Activated naive CD4-positive, alpha-beta T cell treated with anti-CD3 and anti-CD28 coated beads, Interleukin-2, amount 50 U/mL, for 24 hours (primary cell): ENCODE results near the gene RHBDL3.

Experiments used
- H3K27ac Mint-ChIP-seq: one replicate; pipeline ENCODE4 v1.8.0; 2021; ENCODE audit warnings: mild to moderate bottlenecking, mixed read lengths
- H3K27me3 Mint-ChIP-seq: one replicate; pipeline ENCODE4 v1.8.0; 2021; ENCODE audit warnings: mixed read lengths
- H3K36me3 Mint-ChIP-seq: one replicate; pipeline ENCODE4 v1.8.0; 2021; ENCODE audit warnings: mixed read lengths
- H3K4me1 Mint-ChIP-seq: one replicate; pipeline ENCODE4 v1.8.0; 2021; ENCODE audit warnings: mixed read lengths
- H3K4me3 Mint-ChIP-seq: one replicate; pipeline ENCODE4 v1.8.0; 2021; ENCODE audit warnings: mild to moderate bottlenecking, mixed read lengths
- H3K9me3 Mint-ChIP-seq: one replicate; pipeline ENCODE4 v1.8.0; 2021; ENCODE audit warnings: mixed read lengths

Gene RHBDL3

GRCh38 chr17:32323046-32323445 is 57.4 kb downstream of the RHBDL3 start:
- Mint-ChIP-seq H3K27ac (no peak overlapping the region), H3K4me3 (no peak overlapping the region), H3K4me1 (peaks cover 13% of the 10 kb centered on the region), H3K9me3 (no peaks in the 10 kb centered on the region), H3K36me3 (no peaks in the 10 kb centered on the region), H3K27me3 (no peaks in the 10 kb centered on the region)

- Mint-ChIP-seq H3K9me3 (no peaks in the 10 kb centered on the region), H3K27me3 (no peaks in the 10 kb centered on the region), H3K4me1 (peaks cover 13% of the 10 kb centered on the region), H3K27ac (peak overlapping the region; percentile 10), H3K4me3 (peak overlapping the region; percentile 23), H3K36me3 (no peaks in the 10 kb centered on the region)
Observed at GRCh38 chr17:32323811-32324491, 58.3 kb downstream of the RHBDL3 start.

- no peak overlapping the region for H3K27ac Mint-ChIP-seq
- no peaks in the 10 kb centered on the region for H3K9me3 Mint-ChIP-seq
- no peaks in the 10 kb centered on the region for H3K36me3 Mint-ChIP-seq
- H3K4me1 Mint-ChIP-seq, result peaks cover 36% of the 10 kb centered on the region
- no peak overlapping the region for H3K4me3 Mint-ChIP-seq
- no peaks in the 10 kb centered on the region for H3K27me3 Mint-ChIP-seq
Observed at GRCh38 chr17:32327911-32328310, 62.3 kb downstream of the RHBDL3 start.

- H3K9me3 Mint-ChIP-seq, result no peaks in the 10 kb centered on the region
- peaks cover 23% of the 10 kb centered on the region for H3K4me1 Mint-ChIP-seq
- peak overlapping the region; percentile 35 for H3K27ac Mint-ChIP-seq
- H3K36me3 Mint-ChIP-seq, result peaks cover 7% of the 10 kb centered on the region
- no peak overlapping the region for H3K4me3 Mint-ChIP-seq
- H3K27me3 Mint-ChIP-seq, result no peaks in the 10 kb centered on the region
Observed at GRCh38 chr17:32330147-32330546, 64.5 kb downstream of the RHBDL3 start.

- Mint-ChIP-seq H3K9me3 (no peaks in the 10 kb centered on the region), H3K4me3 (no peak overlapping the region), H3K4me1 (peaks cover 23% of the 10 kb centered on the region)
Observed at GRCh38 chr17:32331243-32332040, 65.8 kb downstream of the RHBDL3 start.

GRCh38 chr17:32333187-32333586 is 67.6 kb downstream of the RHBDL3 start:
- Mint-ChIP-seq H3K27ac (no peak overlapping the region), H3K36me3 (peaks cover 7% of the 10 kb centered on the region), H3K4me3 (no peak overlapping the region), H3K9me3 (no peaks in the 10 kb centered on the region), H3K27me3 (no peaks in the 10 kb centered on the region), H3K4me1 (peaks cover 23% of the 10 kb centered on the region)

More at GRCh38 chr17:32331243-32332040, 65.8 kb downstream of the RHBDL3 start:
- peak overlapping the region; percentile 72 for H3K27ac Mint-ChIP-seq
- H3K27me3 Mint-ChIP-seq, result no peaks in the 10 kb centered on the region
- peaks cover 7% of the 10 kb centered on the region for H3K36me3 Mint-ChIP-seq

- Mint-ChIP-seq H3K27me3 (no peaks in the 10 kb centered on the region), H3K4me1 (peaks cover 21% of the 10 kb centered on the region), H3K4me3 (no peak overlapping the region), H3K36me3 (peaks cover 7% of the 10 kb centered on the region), H3K9me3 (no peaks in the 10 kb centered on the region), H3K27ac (no peak overlapping the region)
Observed at GRCh38 chr17:32335046-32335445, 69.4 kb downstream of the RHBDL3 start.

GRCh38 chr17:32335687-32336086 is 70.1 kb downstream of the RHBDL3 start:
- H3K27me3 Mint-ChIP-seq, result no peaks in the 10 kb centered on the region
- peaks cover 15% of the 10 kb centered on the region for H3K4me1 Mint-ChIP-seq
- H3K9me3 Mint-ChIP-seq, result no peaks in the 10 kb centered on the region
- H3K4me3 Mint-ChIP-seq, result no peak overlapping the region
- peaks cover 7% of the 10 kb centered on the region for H3K36me3 Mint-ChIP-seq
- no peak overlapping the region for H3K27ac Mint-ChIP-seq

GRCh38 chr17:32341141-32341856 is 75.7 kb downstream of the RHBDL3 start:
- Mint-ChIP-seq H3K9me3 (no peaks in the 10 kb centered on the region), H3K4me1 (peaks cover 26% of the 10 kb centered on the region), H3K27me3 (no peaks in the 10 kb centered on the region), H3K36me3 (no peaks in the 10 kb centered on the region), H3K4me3 (peak overlapping the region; percentile 95), H3K27ac (peak overlapping the region; percentile 97)

- Mint-ChIP-seq H3K4me3 (peak within 1 kb of the TSS; percentile 95), H3K9me3 (no peaks in the 10 kb centered on the region), H3K36me3 (no peaks in the 10 kb centered on the region), H3K27me3 (no peaks in the 10 kb centered on the region), H3K4me1 (peaks cover 26% of the 10 kb centered on the region), H3K27ac (peak within 1 kb of the TSS; percentile 97)
Observed at GRCh38 chr17:32341857-32342602, 76.4 kb downstream of the RHBDL3 start, which contains the start of gene C17orf75. Gene C17orf75, minus strand, starts transcription at chr17:32342173. Its CDS starts 34 bp downstream, at chr17:32342139.

GRCh38 chr17:32342603-32343325 is 77.1 kb downstream of the RHBDL3 start:
- H3K4me1 Mint-ChIP-seq, result peaks cover 26% of the 10 kb centered on the region
- no peaks in the 10 kb centered on the region for H3K36me3 Mint-ChIP-seq
- H3K9me3 Mint-ChIP-seq, result no peaks in the 10 kb centered on the region
- peak overlapping the region; percentile 95 for H3K4me3 Mint-ChIP-seq
- no peaks in the 10 kb centered on the region for H3K27me3 Mint-ChIP-seq
- H3K27ac Mint-ChIP-seq, result peak overlapping the region; percentile 95

- Mint-ChIP-seq H3K36me3 (peaks cover 5% of the 10 kb centered on the region), H3K4me3 (no peak overlapping the region)
Observed at GRCh38 chr17:32345951-32346600, 80.4 kb downstream of the RHBDL3 start.

GRCh38 chr17:32348483-32348800 is 82.8 kb downstream of the RHBDL3 start:
- Mint-ChIP-seq H3K9me3 (no peaks in the 10 kb centered on the region), H3K27ac (no peak overlapping the region), H3K27me3 (no peaks in the 10 kb centered on the region), H3K4me1 (peaks cover 25% of the 10 kb centered on the region), H3K36me3 (peaks cover 10% of the 10 kb centered on the region), H3K4me3 (no peak overlapping the region)

More at GRCh38 chr17:32345951-32346600, 80.4 kb downstream of the RHBDL3 start:
- Mint-ChIP-seq H3K27me3 (no peaks in the 10 kb centered on the region), H3K4me1 (peaks cover 29% of the 10 kb centered on the region), H3K27ac (no peak overlapping the region), H3K9me3 (no peaks in the 10 kb centered on the region)

- no peaks in the 10 kb centered on the region for H3K27me3 Mint-ChIP-seq
- peak overlapping the region; percentile 100 for H3K4me3 Mint-ChIP-seq
- H3K4me1 Mint-ChIP-seq, result peaks cover 31% of the 10 kb centered on the region
- H3K9me3 Mint-ChIP-seq, result no peaks in the 10 kb centered on the region
- H3K27ac Mint-ChIP-seq, result peak overlapping the region; percentile 99
- H3K36me3 Mint-ChIP-seq, result peaks cover 10% of the 10 kb centered on the region
Observed at GRCh38 chr17:32349503-32349853, 83.8 kb downstream of the RHBDL3 start.
